ENCODE data around the gene PLPP4.

- no peak for TF ChIP-seq CTCF (IDR thresholded peaks at IDR 0.05; ENCODE audit: low read length)
- no peak for TF ChIP-seq EZH2 (optimal IDR thresholded peaks at IDR 0.05; ENCODE audit: low read depth, low read length)
- no peak for TF ChIP-seq EZH2phosphoT487 (IDR thresholded peaks at IDR 0.05; ENCODE audit: low read length)
Measured at GRCh38 chr10:120494313-120494710, 37.3 kb downstream of the PLPP4 start.

Data from MM.1S (cell line).